Coronary artery (tissue), 2 donors: ENCODE measurements around the gene H3-3A.

Source experiments
- DNase-seq: peaks from one replicate; pipeline ENCODE4 v3.0.0-alpha.2; 2017; ENCODE audit warnings: low spot score
- H3K27ac ChIP-seq, 2 donors: fragments of 200-600 bp; sonication (generic); one replicate each; pipeline ENCODE4 v1.5.1; 2016 to 2019
- H3K4me3 ChIP-seq: fragments of 200-600 bp; sonication (generic); 2 replicates; pipeline ENCODE4 v1.5.1; 2016; ENCODE audit warnings: mild to moderate bottlenecking, moderate library complexity
- CTCF ChIP-seq: fragments of 200-600 bp; sonication (generic); IDR thresholded peaks from one replicate; pipeline ENCODE4 v1.5.1; 2019; ENCODE audit warnings: antibody characterized with exemption

Gene H3-3A

GRCh38 chr1:226038661-226039060 is 23.9 kb upstream of the H3-3A start:
- TF ChIP-seq CTCF, result no peak
- Histone ChIP-seq H3K4me3 (no peak overlapping the region), H3K27ac (no peak overlapping the region)
- DNase-seq, result no peak

- no peak for TF ChIP-seq CTCF
- no peak for DNase-seq
- H3K27ac ChIP-seq, result no peak overlapping the region
- H3K4me3 ChIP-seq, result no peak overlapping the region
Measured at GRCh38 chr1:226041419-226041818, 21.1 kb upstream of the H3-3A start.

GRCh38 chr1:226044514-226045101 is 17.9 kb upstream of the H3-3A start:
- no peak for DNase-seq
- no peak for TF ChIP-seq CTCF
- H3K27ac ChIP-seq, result no peak overlapping the region
- H3K4me3 ChIP-seq, result no peak overlapping the region

- DNase-seq, result no peak
- TF ChIP-seq CTCF, result no peak
- no peak overlapping the region for H3K4me3 ChIP-seq
- no peak overlapping the region for H3K27ac ChIP-seq
Measured at GRCh38 chr1:226046240-226046639, 16.3 kb upstream of the H3-3A start.

- Histone ChIP-seq H3K4me3 (no peak overlapping the region), H3K27ac (no peak overlapping the region)
- no peak for TF ChIP-seq CTCF
- DNase-seq, result no peak
Measured at GRCh38 chr1:226047495-226047894, 15.0 kb upstream of the H3-3A start.

- no peak for DNase-seq
- TF ChIP-seq CTCF, result no peak
Measured at GRCh38 chr1:226048886-226049285, 13.6 kb upstream of the H3-3A start.

GRCh38 chr1:226050133-226050532 is 12.4 kb upstream of the H3-3A start:
- H3K27ac ChIP-seq, result no peak overlapping the region
- DNase-seq, result no peak
- no peak for TF ChIP-seq CTCF
- H3K4me3 ChIP-seq, result no peak overlapping the region

More at GRCh38 chr1:226048886-226049285, 13.6 kb upstream of the H3-3A start:
- Histone ChIP-seq H3K27ac (no peak overlapping the region), H3K4me3 (no peak overlapping the region)
